ENCODE results near the gene BRWD1.
A peak's percentile ranks its signal among the peaks of the same experiment; 100 is the strongest.

Gene BRWD1

GRCh38 chr21:39175665-39176064 lies 137.8 kb downstream of the BRWD1 start:
- H3K27me3 ChIP-seq (ENCODE audit: insufficient read depth, low read length, poor library complexity) = no peaks in the 10 kb centered on the region
- ATAC-seq (ENCODE audit: insufficient read depth, low read depth) (no peak), DNase-seq (no peak)
- peaks cover 16% of the 10 kb centered on the region; the same call in 1 of the 2 replicates for H3K4me1 ChIP-seq (ENCODE audit: insufficient read depth, low read length)
- peaks cover 81% of the 10 kb centered on the region for H3K36me3 ChIP-seq (ENCODE audit: insufficient read depth, low read length)
- no peak overlapping the region for H3K4me3 ChIP-seq (ENCODE audit: low read depth in 1 of 2, low read length in 2 of 2)
- H3K4me2 ChIP-seq (ENCODE audit: insufficient read depth, low read length) = no peak overlapping the region
- H2AFZ ChIP-seq (ENCODE audit: low read depth, low read length) = no peak overlapping the region
- no peak overlapping the region for H3K27ac ChIP-seq (ENCODE audit: low read length)
- peaks cover 38% of the 10 kb centered on the region for H3K79me2 ChIP-seq (ENCODE audit: insufficient read depth, low read length)
- TF ChIP-seq EZH2 (IDR thresholded peaks at IDR 0.05; ENCODE audit: borderline replicate concordance, low read depth, low read length, severe bottlenecking) = no peak
- TF ChIP-seq CTCF (IDR thresholded peaks at IDR 0.05; ENCODE audit: borderline replicate concordance, extremely low read depth, low read length, poor library complexity, severe bottlenecking) = no peak
- H4K20me1 ChIP-seq (ENCODE audit: insufficient read depth, low read length) = peaks cover 8% of the 10 kb centered on the region; the same call in 1 of the 2 replicates
- H3K9me3 ChIP-seq (ENCODE audit: insufficient read depth, low read length, severe bottlenecking) = no peaks in the 10 kb centered on the region
- no peak overlapping the region for H3K9ac ChIP-seq (ENCODE audit: low read depth, low read length)

- H3K27me3 ChIP-seq (ENCODE audit: insufficient read depth, low read length, poor library complexity) = no peaks in the 10 kb centered on the region
- TF ChIP-seq EZH2 (IDR thresholded peaks at IDR 0.05; ENCODE audit: borderline replicate concordance, low read depth, low read length, severe bottlenecking) (no peak), CTCF (IDR thresholded peaks at IDR 0.05; ENCODE audit: borderline replicate concordance, extremely low read depth, low read length, poor library complexity, severe bottlenecking) (peak; percentile 60)
- DNase-seq = no peak
- no peak overlapping the region for H2AFZ ChIP-seq (ENCODE audit: low read depth, low read length)
- H3K9me3 ChIP-seq (ENCODE audit: insufficient read depth, low read length, severe bottlenecking) = no peaks in the 10 kb centered on the region
- H4K20me1 ChIP-seq (ENCODE audit: insufficient read depth, low read length) = peaks cover 6% of the 10 kb centered on the region; the same call in 1 of the 2 replicates
- no peak overlapping the region for H3K9ac ChIP-seq (ENCODE audit: low read depth, low read length)
- no peak overlapping the region for H3K4me3 ChIP-seq (ENCODE audit: low read depth in 1 of 2, low read length in 2 of 2)
- peaks cover 10% of the 10 kb centered on the region; the same call in 1 of the 2 replicates for H3K4me1 ChIP-seq (ENCODE audit: insufficient read depth, low read length)
- H3K79me2 ChIP-seq (ENCODE audit: insufficient read depth, low read length) = peaks cover 33% of the 10 kb centered on the region
- no peak for ATAC-seq (ENCODE audit: insufficient read depth, low read depth)
- no peak overlapping the region for H3K4me2 ChIP-seq (ENCODE audit: insufficient read depth, low read length)
- H3K36me3 ChIP-seq (ENCODE audit: insufficient read depth, low read length) = peaks cover 80% of the 10 kb centered on the region
- H3K27ac ChIP-seq (ENCODE audit: low read length) = no peak overlapping the region
These were observed 138.3 kb downstream of the BRWD1 start for GRCh38 chr21:39175154-39175553.

GRCh38 chr21:39173716-39174680 lies 139.4 kb downstream of the BRWD1 start:
- Histone ChIP-seq H3K4me1 (ENCODE audit: insufficient read depth, low read length) (peaks cover 3% of the 10 kb centered on the region; the same call in 1 of the 2 replicates), H3K4me3 (ENCODE audit: low read depth in 1 of 2, low read length in 2 of 2) (no peak overlapping the region), H2AFZ (ENCODE audit: low read depth, low read length) (no peak overlapping the region), H4K20me1 (ENCODE audit: insufficient read depth, low read length) (peaks cover 6% of the 10 kb centered on the region; the same call in 1 of the 2 replicates), H3K36me3 (ENCODE audit: insufficient read depth, low read length) (peaks cover 79% of the 10 kb centered on the region), H3K9ac (ENCODE audit: low read depth, low read length) (no peak overlapping the region), H3K79me2 (ENCODE audit: insufficient read depth, low read length) (peaks cover 24% of the 10 kb centered on the region), H3K9me3 (ENCODE audit: insufficient read depth, low read length, severe bottlenecking) (no peaks in the 10 kb centered on the region), H3K27ac (ENCODE audit: low read length) (no peak overlapping the region), H3K4me2 (ENCODE audit: insufficient read depth, low read length) (no peak overlapping the region), H3K27me3 (ENCODE audit: insufficient read depth, low read length, poor library complexity) (no peaks in the 10 kb centered on the region)
- ATAC-seq (ENCODE audit: insufficient read depth, low read depth) (no peak), DNase-seq (no peak)
- TF ChIP-seq EZH2 (IDR thresholded peaks at IDR 0.05; ENCODE audit: borderline replicate concordance, low read depth, low read length, severe bottlenecking) (no peak), CTCF (IDR thresholded peaks at IDR 0.05; ENCODE audit: borderline replicate concordance, extremely low read depth, low read length, poor library complexity, severe bottlenecking) (no peak)
